Glutamatergic neuron (in vitro differentiated cells): ENCODE results near the gene TMEM256. TPM values are rescaled to one million over a fixed set of nuclear protein-coding genes. Genes with fewer than 3 reads are reported as not detected.

Source experiments
- DNase-seq: peaks from one replicate; pipeline ENCODE4 v3.0.0; 2022
- H3K27ac Mint-ChIP-seq: one replicate; pipeline ENCODE4 v1.8.0; 2020; ENCODE audit warnings: mild to moderate bottlenecking, mixed read lengths, inconsistent platforms; ENCODE audit not compliant: unreplicated experiment
- H3K27me3 Mint-ChIP-seq: one replicate; pipeline ENCODE4 v1.8.0; 2020; ENCODE audit warnings: mild to moderate bottlenecking, moderate library complexity, mixed read lengths, inconsistent platforms; ENCODE audit not compliant: unreplicated experiment
- H3K36me3 Mint-ChIP-seq: one replicate; pipeline ENCODE4 v1.8.0; 2020; ENCODE audit warnings: mild to moderate bottlenecking, mixed read lengths, inconsistent platforms; ENCODE audit not compliant: unreplicated experiment
- H3K4me1 Mint-ChIP-seq: one replicate; pipeline ENCODE4 v1.8.0; 2020; ENCODE audit warnings: mild to moderate bottlenecking, low read depth, mixed read lengths, inconsistent platforms; ENCODE audit not compliant: unreplicated experiment
- H3K4me3 Mint-ChIP-seq: one replicate; pipeline ENCODE4 v1.8.0; 2020; ENCODE audit warnings: mild to moderate bottlenecking, mixed read lengths, inconsistent platforms; ENCODE audit not compliant: unreplicated experiment
- H3K9me3 Mint-ChIP-seq: one replicate; pipeline ENCODE4 v1.8.0; 2020; ENCODE audit warnings: mild to moderate bottlenecking, moderate library complexity, mixed read lengths, inconsistent platforms; ENCODE audit not compliant: unreplicated experiment
- total RNA-seq: library from RNA; stranded (reverse); fragmentation: NEBNext Ultra II Directional; extraction: Animal tissue kit (Norgen Biotek cat#: 25700); gene quantifications from one replicate; pipeline ENCODE4 v1.2.1, GENCODE V29; 2021; ENCODE audit not compliant: unreplicated experiment
- TF ChIP-seq, protein P1 (sequence below): fragments of 200-600 bp; sonication (generic); IDR thresholded peaks from one replicate; pipeline ENCODE4 v1.5.0; 2021; ENCODE audit not compliant: partially characterized antibody, unreplicated experiment

The TMEM256 gene
- total RNA-seq, 1 donor from 2014 or later, result 51.6 TPM

DNA sequence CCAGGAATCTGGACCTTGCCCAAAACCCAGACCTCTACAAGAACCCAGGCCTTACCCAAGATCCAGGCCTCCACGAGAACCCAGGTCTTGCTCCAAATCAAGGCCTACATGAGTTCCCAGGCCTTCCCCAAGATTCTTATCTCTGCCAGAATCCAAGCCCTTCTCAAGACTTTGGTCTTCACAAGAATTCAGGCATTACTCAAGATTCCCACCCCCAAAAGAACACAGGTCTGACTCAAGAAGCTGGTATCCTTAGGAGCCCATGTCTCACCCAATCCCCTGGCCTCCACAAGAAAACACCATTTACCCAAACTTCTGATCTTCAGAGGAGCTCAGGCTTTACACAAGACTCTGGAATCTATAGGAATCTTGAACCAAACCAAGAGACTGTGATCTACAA lies 27.3 kb upstream of the TMEM256 start:
- Mint-ChIP-seq H3K4me1 (peaks cover 3% of the 10 kb centered on the region), H3K4me3 (no peak overlapping the region), H3K9me3 (peaks cover 9% of the 10 kb centered on the region), H3K27me3 (peaks cover 7% of the 10 kb centered on the region), H3K36me3 (no peaks in the 10 kb centered on the region), H3K27ac (no peak overlapping the region)
- no peak for DNase-seq
- TF ChIP-seq, protein P1, sequence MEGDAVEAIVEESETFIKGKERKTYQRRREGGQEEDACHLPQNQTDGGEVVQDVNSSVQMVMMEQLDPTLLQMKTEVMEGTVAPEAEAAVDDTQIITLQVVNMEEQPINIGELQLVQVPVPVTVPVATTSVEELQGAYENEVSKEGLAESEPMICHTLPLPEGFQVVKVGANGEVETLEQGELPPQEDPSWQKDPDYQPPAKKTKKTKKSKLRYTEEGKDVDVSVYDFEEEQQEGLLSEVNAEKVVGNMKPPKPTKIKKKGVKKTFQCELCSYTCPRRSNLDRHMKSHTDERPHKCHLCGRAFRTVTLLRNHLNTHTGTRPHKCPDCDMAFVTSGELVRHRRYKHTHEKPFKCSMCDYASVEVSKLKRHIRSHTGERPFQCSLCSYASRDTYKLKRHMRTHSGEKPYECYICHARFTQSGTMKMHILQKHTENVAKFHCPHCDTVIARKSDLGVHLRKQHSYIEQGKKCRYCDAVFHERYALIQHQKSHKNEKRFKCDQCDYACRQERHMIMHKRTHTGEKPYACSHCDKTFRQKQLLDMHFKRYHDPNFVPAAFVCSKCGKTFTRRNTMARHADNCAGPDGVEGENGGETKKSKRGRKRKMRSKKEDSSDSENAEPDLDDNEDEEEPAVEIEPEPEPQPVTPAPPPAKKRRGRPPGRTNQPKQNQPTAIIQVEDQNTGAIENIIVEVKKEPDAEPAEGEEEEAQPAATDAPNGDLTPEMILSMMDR, result no peak

GRCh38 chr17:7429722-7430121 lies 25.8 kb upstream of the TMEM256 start:
- TF ChIP-seq, protein P1, result no peak
- Mint-ChIP-seq H3K9me3 (peaks cover 3% of the 10 kb centered on the region), H3K27ac (no peak overlapping the region), H3K27me3 (peaks cover 11% of the 10 kb centered on the region), H3K36me3 (no peaks in the 10 kb centered on the region), H3K4me1 (no peaks in the 10 kb centered on the region), H3K4me3 (no peak overlapping the region)
- no peak for DNase-seq

DNA sequence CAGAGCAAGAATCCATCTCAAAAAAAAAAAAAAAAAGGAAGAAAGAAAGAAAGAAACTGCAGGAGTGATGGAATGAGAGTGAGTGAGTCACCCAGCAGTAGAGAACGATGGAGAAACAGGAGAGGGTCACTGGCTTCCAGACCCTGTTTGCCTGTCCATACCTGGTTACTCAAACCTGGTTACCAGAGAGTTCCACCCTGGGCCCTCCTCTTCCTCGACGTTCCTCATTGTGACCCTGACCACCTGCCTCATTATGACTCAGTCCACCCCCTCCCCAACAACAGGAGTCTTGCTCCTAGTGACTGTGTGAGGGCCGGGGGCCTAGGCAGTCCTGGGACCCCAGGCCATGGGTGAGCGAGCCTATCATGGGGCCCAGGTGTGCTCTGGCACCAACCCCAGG lies 24.7 kb upstream of the TMEM256 start, which contains the start of gene SPEM3:
Gene SPEM3, plus strand, starts transcription at position 301 of the 400 bp plus-strand sequence. Its CDS starts 46 bp downstream, at position 347.
- TF ChIP-seq, protein P1, result no peak
- DNase-seq, result no peak
- Mint-ChIP-seq H3K4me3 (no peak within 1 kb of the TSS), H3K27ac (no peak within 1 kb of the TSS), H3K4me1 (no peaks in the 10 kb centered on the region), H3K36me3 (no peaks in the 10 kb centered on the region), H3K9me3 (peaks cover 5% of the 10 kb centered on the region), H3K27me3 (peaks cover 11% of the 10 kb centered on the region)

GRCh38 chr17:7427549-7427948 lies 23.7 kb upstream of the TMEM256 start:
- H3K27ac Mint-ChIP-seq, result no peak overlapping the region
- H3K4me1 Mint-ChIP-seq, result no peaks in the 10 kb centered on the region
- no peak for DNase-seq
- H3K36me3 Mint-ChIP-seq, result no peaks in the 10 kb centered on the region
- H3K9me3 Mint-ChIP-seq, result peaks cover 5% of the 10 kb centered on the region
- H3K4me3 Mint-ChIP-seq, result no peak overlapping the region
- TF ChIP-seq, protein P1, result no peak
- H3K27me3 Mint-ChIP-seq, result peaks cover 11% of the 10 kb centered on the region

DNA sequence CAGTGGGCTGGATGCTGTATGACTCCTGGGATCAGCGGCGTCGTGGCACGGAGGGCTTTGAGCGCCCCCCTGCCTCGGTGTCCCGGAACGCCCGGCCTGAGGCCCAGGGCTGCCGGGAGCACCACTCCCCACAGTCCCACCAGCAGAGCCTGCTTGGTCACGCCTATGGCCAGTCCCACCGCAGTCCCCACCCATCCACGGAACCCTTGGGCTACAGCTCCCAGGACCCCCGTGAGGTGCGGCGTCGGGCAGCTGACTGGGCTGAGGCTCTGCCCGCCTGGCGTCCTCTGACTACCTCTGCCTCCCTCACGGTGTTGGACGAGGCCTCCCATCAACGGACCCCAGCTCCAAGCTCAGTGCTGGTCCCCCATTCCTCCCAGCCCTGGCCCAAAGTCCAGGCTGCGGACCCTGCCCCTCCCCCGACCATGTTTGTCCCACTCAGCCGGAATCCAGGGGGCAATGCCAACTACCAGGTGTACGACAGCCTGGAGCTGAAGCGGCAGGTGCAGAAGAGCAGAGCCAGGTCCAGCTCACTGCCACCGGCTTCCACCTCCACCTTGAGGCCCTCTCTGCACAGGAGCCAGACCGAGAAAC lies 23.1 kb upstream of the TMEM256 start:
- H3K4me3 Mint-ChIP-seq, result no peak overlapping the region
- H3K27ac Mint-ChIP-seq, result no peak overlapping the region
- peaks cover 5% of the 10 kb centered on the region for H3K9me3 Mint-ChIP-seq
- no peaks in the 10 kb centered on the region for H3K4me1 Mint-ChIP-seq
- no peak for DNase-seq
- H3K27me3 Mint-ChIP-seq, result peaks cover 11% of the 10 kb centered on the region
- TF ChIP-seq, protein P1, result no peak
- H3K36me3 Mint-ChIP-seq, result no peaks in the 10 kb centered on the region
